HUES6 (cell line): Measurements from ENCODE around the gene TEX35.

Experiments used
- H3K27ac ChIP-seq: 2 replicates; pipeline ENCODE4 v1.7.0; 2013; ENCODE audit warnings: low read depth, mild to moderate bottlenecking, low read length, inconsistent platforms
- H3K27me3 ChIP-seq: 2 replicates; pipeline ENCODE4 v1.6.1; 2013; ENCODE audit warnings: low read length; ENCODE audit not compliant: control insufficient read depth, insufficient read depth
- H3K36me3 ChIP-seq: 2 replicates; pipeline ENCODE4 v1.6.1; 2013; ENCODE audit warnings: low read length; ENCODE audit not compliant: control insufficient read depth, insufficient read depth
- H3K4me1 ChIP-seq: 2 replicates; pipeline ENCODE4 v1.6.1; 2013; ENCODE audit warnings: low read length; ENCODE audit not compliant: control insufficient read depth, insufficient read depth
- H3K4me3 ChIP-seq: 2 replicates; pipeline ENCODE4 v1.5.1; 2013; ENCODE audit warnings: low read depth, low read length
- H3K9ac ChIP-seq: one replicate; pipeline ENCODE4 v1.6.1; 2013; ENCODE audit warnings: mild to moderate bottlenecking, low read length
- H3K9me3 ChIP-seq: 2 replicates; pipeline ENCODE4 v1.6.1; 2013; ENCODE audit warnings: low read depth, low read length; ENCODE audit not compliant: control insufficient read depth, insufficient read depth

The TEX35 gene

GRCh38 chr1:178512566-178513277 lies at the start of gene TEX35:
TEX35 (plus strand) TSS chr1:178513109; CDS start chr1:178513189, 80 bp downstream.
- Histone ChIP-seq H3K9ac (no peak within 1 kb of the TSS), H3K4me3 (no peak within 1 kb of the TSS), H3K27ac (no peak within 1 kb of the TSS), H3K4me1 (no peaks in the 10 kb centered on the region), H3K36me3 (no peaks in the 10 kb centered on the region), H3K27me3 (no peaks in the 10 kb centered on the region), H3K9me3 (no peaks in the 10 kb centered on the region)

- H3K27ac ChIP-seq = no peak overlapping the region
- H3K27me3 ChIP-seq = no peaks in the 10 kb centered on the region
Measured at GRCh38 chr1:178464141-178464540, 48.8 kb upstream of the TEX35 start.

GRCh38 chr1:178464566-178464965 lies 48.3 kb upstream of the TEX35 start:
- no peaks in the 10 kb centered on the region for H3K9me3 ChIP-seq
- no peak overlapping the region for H3K27ac ChIP-seq
- no peaks in the 10 kb centered on the region for H3K4me1 ChIP-seq
- H3K36me3 ChIP-seq = peaks cover 45% of the 10 kb centered on the region
- H3K4me3 ChIP-seq = no peak overlapping the region
- no peak overlapping the region for H3K9ac ChIP-seq
- H3K27me3 ChIP-seq = no peaks in the 10 kb centered on the region

More at GRCh38 chr1:178464141-178464540, 48.8 kb upstream of the TEX35 start:
- Histone ChIP-seq H3K9me3 (no peaks in the 10 kb centered on the region), H3K9ac (no peak overlapping the region), H3K4me1 (no peaks in the 10 kb centered on the region), H3K4me3 (no peak overlapping the region), H3K36me3 (peaks cover 42% of the 10 kb centered on the region)

- Histone ChIP-seq H3K27me3 (no peaks in the 10 kb centered on the region), H3K4me1 (no peaks in the 10 kb centered on the region), H3K9ac (no peak overlapping the region), H3K9me3 (no peaks in the 10 kb centered on the region), H3K27ac (no peak overlapping the region), H3K36me3 (peaks cover 46% of the 10 kb centered on the region), H3K4me3 (no peak overlapping the region)
Measured at GRCh38 chr1:178465011-178465410, 47.9 kb upstream of the TEX35 start.

- Histone ChIP-seq H3K4me1 (no peaks in the 10 kb centered on the region), H3K9ac (no peak overlapping the region), H3K27me3 (no peaks in the 10 kb centered on the region), H3K36me3 (peaks cover 52% of the 10 kb centered on the region), H3K4me3 (no peak overlapping the region), H3K27ac (no peak overlapping the region), H3K9me3 (no peaks in the 10 kb centered on the region)
Measured at GRCh38 chr1:178467837-178468236, 45.1 kb upstream of the TEX35 start.

GRCh38 chr1:178470411-178470960 lies 42.4 kb upstream of the TEX35 start:
- H3K27ac ChIP-seq = no peak overlapping the region
- H3K9ac ChIP-seq = no peak overlapping the region
- H3K4me3 ChIP-seq = no peak overlapping the region
- no peaks in the 10 kb centered on the region for H3K4me1 ChIP-seq
- no peaks in the 10 kb centered on the region for H3K27me3 ChIP-seq
- peaks cover 51% of the 10 kb centered on the region for H3K36me3 ChIP-seq
- H3K9me3 ChIP-seq = no peaks in the 10 kb centered on the region

GRCh38 chr1:178472531-178472930 lies 40.4 kb upstream of the TEX35 start:
- Histone ChIP-seq H3K27ac (no peak overlapping the region), H3K9me3 (no peaks in the 10 kb centered on the region), H3K27me3 (no peaks in the 10 kb centered on the region), H3K4me1 (peaks cover 11% of the 10 kb centered on the region; the same call in 1 of the 2 replicates), H3K4me3 (no peak overlapping the region), H3K9ac (no peak overlapping the region), H3K36me3 (peaks cover 35% of the 10 kb centered on the region)

GRCh38 chr1:178477373-178477772 lies 35.5 kb upstream of the TEX35 start:
- H3K4me1 ChIP-seq = peaks cover 11% of the 10 kb centered on the region; the same call in 1 of the 2 replicates
- H3K4me3 ChIP-seq = no peak overlapping the region
- H3K9me3 ChIP-seq = no peaks in the 10 kb centered on the region

GRCh38 chr1:178477841-178478240 lies 35.1 kb upstream of the TEX35 start:
- no peak overlapping the region for H3K4me3 ChIP-seq
- no peak overlapping the region for H3K27ac ChIP-seq
- no peaks in the 10 kb centered on the region for H3K27me3 ChIP-seq
- no peaks in the 10 kb centered on the region for H3K9me3 ChIP-seq
- peaks cover 17% of the 10 kb centered on the region for H3K36me3 ChIP-seq
- H3K4me1 ChIP-seq = peaks cover 11% of the 10 kb centered on the region; the same call in 1 of the 2 replicates
- no peak overlapping the region for H3K9ac ChIP-seq

More at GRCh38 chr1:178477373-178477772, 35.5 kb upstream of the TEX35 start:
- Histone ChIP-seq H3K27ac (no peak overlapping the region), H3K9ac (no peak overlapping the region), H3K27me3 (no peaks in the 10 kb centered on the region), H3K36me3 (peaks cover 18% of the 10 kb centered on the region)

GRCh38 chr1:178483251-178483957 lies 29.5 kb upstream of the TEX35 start:
- Histone ChIP-seq H3K27me3 (no peaks in the 10 kb centered on the region), H3K36me3 (peaks cover 4% of the 10 kb centered on the region), H3K4me1 (no peaks in the 10 kb centered on the region), H3K9me3 (no peaks in the 10 kb centered on the region), H3K9ac (no peak overlapping the region), H3K4me3 (no peak overlapping the region), H3K27ac (no peak overlapping the region)

- Histone ChIP-seq H3K27ac (no peak overlapping the region), H3K4me3 (no peak overlapping the region), H3K36me3 (peaks cover 4% of the 10 kb centered on the region), H3K27me3 (no peaks in the 10 kb centered on the region), H3K4me1 (no peaks in the 10 kb centered on the region), H3K9ac (no peak overlapping the region), H3K9me3 (no peaks in the 10 kb centered on the region)
Measured at GRCh38 chr1:178484698-178485225, 28.1 kb upstream of the TEX35 start.
